Activated gamma-delta T cell treated with Interleukin-2 at 50 U/mL for 16 hours (primary cell): ENCODE results near the gene TTC34.

Experiments
- DNase-seq: peaks from one replicate; pipeline ENCODE4 v3.0.0-alpha.2; 2020

TTC34 gene

DNA sequence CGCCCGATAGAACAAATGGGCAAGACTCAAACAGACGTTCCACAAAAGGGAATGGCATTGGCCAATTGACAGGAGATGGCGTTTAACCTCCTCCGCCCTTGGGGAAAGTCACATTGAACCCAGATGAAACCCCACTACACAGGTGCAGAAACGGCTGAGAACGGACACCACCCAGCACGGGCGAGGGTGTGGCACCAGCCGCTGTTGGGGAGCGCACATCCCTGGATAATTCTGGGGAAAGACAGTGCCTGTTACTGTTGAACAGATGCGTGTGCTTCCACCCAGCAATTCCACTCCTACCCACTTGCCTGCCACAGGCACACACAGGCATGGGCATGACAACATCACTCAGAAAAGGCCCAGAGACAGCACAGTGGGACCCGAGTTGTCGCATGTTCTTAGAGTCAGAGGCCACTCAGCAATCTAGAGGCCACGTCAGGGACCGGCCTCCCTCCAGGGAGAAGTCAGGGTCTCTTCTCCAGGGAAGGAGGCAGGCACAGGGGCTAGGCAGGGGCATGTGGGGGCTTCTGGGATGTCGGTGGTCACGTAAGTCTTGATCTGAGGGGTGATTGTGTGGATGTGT, 199.7 kb downstream of the TTC34 start:
- DNase-seq: no peak

DNA sequence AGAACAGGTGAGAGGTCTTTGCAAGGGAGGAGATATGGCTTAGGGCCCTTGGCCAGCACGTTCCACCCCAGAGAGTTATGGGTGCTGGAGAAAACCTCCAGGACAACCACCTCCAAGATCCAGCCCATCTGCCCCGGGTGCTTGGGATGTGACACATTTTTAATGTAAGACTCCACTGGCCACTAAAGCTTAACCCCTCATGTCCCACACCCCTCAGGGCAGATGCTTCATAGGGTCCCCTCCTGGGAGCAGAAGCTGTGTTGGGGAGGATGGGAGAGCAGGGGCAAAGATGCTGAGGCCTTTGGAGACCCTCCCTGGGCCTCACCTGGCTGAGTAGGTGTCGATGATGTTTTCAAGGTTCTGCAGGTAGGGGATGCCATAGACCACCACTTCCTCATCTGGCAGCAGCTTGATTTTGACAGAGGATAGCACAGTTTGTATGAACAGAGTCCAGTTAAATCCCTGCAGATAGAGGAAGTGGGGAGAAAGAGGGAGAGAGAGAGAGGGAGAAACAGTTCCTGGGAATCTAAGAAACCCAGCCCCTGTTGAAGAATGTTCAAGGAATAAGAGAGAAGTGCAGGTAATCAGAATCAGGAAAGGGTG, 203.1 kb downstream of the TTC34 start:
- DNase-seq: no peak

DNA sequence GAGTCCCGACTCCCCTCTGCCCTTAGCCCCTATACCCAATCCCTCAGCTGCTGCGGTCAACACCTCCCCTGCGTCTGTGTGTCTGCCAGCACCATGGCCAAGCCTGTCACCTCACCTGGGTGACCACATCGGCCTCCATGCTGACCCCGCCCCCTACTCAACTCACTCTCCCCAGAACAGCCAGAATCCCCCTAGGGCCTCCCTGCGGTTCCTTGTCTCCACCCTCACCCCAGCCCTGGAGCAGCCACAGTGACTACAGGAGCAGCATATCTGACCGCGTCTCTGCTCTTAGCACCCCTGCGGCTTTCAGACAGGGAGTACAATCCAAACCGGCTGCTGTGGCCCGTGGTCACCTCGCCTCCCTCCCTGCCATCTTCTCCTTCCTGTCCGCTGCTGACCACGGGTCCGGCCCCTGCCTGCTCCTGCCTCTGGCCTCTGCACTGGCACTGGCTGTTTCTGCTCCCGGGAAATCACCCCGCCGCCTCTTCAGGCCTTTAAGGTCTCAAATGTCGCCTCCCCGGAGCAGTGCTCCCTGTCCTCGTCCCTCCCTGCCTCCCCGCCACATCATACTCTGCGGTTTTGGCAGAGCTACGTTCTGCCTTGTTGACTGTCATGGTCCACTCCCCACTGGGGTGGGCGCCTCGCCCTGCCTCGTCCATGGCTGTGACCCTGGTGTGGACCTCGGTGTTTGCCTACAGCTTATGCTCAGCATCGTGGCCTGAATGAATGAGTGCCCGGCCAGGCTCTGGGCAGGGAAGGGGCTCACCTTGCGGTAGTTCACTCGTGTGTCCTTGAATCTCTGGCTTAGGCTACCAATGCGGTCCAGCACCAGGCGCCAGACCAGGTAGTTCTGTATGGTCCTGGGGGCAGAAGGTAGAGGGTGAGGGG, 203.8 kb downstream of the TTC34 start:
- DNase-seq: no peak

DNA sequence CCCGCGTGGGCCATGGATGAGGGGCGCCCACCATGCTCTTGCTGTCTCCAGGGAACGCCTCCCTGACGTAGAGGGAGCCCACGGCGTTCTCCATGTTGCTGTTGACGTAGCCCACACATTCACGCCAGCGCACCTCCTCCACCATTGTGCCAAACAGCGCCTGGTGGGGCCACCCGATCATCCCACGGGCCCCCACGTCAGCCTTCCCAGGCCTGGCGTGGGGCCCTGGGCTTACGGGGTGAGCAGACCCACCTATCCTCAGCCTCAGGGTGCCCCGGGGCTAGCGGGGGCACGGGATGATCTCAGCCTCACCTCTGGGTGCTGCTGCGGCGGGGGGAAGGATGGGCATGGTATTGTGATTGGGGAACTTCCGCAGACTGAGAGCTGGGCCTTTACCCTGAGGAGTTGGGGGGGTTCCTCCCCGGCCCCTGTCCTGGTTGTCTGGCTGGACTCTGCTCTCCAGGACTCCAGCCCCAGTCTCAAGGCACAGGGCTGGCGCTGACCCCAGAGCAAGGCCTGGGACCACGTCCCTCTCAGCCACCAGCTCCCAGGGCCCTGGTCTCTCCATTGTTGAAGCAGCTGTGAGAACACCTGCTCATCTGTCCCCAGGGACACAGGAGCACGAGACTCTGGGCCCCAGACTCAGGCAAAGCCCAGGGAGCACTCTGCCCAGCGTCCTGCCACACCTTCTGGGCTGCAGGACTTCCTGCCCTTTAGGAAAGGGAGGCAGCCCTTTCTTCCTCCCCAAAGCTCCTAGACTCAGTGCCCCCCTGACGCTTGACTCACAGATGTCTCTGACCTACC, 204.8 kb downstream of the TTC34 start:
- no peak for DNase-seq

DNA sequence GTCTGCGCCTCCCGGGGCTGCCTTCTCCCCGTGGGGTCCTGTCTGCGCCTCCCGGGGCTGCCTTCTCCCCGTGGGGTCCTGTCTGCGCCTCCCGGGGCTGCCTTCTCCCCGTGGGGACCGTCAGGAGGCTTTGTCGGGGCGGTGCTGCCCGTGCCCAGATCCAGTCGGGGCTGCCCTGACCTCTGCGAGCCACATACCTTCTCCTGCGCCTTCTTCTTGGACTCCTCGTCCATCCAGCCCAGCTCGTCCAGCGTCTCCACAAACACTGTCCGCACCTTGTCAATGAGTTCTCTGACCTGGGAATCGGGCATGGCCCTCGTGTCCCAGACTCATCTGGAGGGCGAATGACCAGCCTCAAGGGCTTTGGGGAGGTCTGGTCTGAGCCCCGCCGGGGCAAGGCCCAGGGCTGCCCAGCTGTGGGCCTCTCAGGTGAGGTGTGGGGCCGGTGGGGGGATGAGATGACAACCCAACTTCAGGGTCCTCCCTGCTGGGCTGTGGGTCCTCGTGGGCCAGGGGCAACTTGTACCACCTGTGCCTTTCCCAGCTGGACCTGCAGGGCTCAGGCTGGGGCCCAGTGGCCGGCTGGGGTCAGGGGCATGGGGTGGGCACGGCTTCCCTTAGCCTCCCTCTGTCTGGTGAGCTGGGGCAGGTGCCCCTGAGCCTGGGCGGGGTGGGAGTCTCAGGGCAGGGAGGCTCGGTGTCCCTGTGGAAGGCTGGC, 205.5 kb downstream of the TTC34 start:
- DNase-seq: no peak

DNA sequence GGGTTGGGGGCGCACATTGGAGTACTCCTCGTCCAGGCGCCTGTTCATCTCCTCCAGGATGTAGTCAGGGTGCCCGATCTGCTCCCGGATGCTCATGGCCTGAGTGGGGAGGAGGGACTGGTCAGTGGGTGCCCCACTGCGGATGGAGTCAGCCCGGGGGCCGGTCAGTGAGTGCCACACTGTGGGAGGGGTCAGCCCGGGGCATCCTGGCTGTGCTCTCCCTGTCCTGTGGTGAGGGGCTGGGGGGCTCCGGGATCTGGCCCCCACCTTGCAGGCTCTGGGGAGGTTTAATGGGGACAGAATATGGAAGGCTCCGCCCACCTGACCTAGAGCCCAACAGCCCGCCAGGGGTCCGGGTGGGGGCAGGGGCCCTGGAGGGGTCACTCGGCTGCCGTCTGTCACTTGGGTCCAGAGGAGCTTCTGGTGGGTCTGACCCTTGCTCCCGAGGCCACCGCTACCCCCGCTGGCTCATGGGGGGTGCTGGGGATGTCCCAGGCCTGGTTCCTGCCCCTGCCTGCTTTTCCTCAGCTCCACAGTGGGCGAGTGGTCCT, 206.2 kb downstream of the TTC34 start:
- DNase-seq: no peak

DNA sequence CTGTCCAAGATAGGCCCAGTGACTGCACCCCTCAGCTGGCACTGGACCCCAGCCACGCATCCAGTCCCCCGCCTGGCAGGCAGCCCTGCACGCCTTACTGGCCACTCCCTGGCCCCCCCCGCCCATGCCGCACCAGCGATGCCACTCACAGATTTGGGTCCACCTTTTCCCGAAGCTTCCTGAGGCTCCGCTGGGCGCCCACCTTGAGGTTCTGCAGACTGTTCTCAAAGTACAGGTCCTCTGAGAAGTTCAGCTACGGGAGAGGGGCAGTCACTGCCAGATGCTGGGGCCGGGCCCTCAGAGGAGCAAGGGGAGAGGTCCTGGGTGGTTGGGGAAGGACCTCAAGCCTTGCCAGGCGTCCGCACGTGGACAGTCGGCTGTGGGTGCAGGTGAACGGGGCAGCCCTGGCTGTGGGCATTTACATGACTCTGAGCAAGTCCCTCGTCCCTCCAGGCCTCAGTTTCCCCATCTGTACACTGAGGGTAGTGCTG, 206.8 kb downstream of the TTC34 start:
- no peak for DNase-seq

DNA sequence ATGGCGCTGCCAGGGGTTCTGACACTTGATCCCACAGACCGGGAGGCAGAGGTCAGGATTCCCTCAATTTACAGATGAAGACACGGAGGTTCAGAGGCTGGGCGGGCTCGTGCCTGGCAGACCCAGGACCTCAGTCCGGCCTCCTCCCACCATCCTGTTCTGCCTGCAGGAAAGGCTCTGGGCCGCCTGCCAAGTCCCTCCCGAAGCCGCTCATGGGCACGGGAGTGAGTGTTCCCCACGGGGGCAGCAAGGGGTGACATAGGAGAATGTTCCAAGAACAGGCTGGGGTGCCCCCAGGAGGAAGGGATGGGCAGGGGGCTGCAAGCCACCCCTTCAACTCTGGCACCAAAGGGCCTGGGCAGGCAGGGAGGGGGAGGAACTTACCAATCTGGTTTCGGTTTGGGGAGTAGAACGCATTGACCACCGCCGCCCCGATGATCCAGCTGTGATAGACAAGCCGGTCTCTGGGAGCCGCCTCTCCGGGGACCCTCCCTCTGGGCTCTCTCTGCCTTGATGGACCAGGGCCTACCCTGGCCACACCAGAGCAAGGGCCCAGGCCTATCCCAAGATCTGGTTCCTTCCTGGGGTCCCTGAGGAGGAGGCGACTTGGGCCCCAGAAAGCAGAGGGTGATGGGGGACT, 207.4 kb downstream of the TTC34 start:
- DNase-seq: no peak

DNA sequence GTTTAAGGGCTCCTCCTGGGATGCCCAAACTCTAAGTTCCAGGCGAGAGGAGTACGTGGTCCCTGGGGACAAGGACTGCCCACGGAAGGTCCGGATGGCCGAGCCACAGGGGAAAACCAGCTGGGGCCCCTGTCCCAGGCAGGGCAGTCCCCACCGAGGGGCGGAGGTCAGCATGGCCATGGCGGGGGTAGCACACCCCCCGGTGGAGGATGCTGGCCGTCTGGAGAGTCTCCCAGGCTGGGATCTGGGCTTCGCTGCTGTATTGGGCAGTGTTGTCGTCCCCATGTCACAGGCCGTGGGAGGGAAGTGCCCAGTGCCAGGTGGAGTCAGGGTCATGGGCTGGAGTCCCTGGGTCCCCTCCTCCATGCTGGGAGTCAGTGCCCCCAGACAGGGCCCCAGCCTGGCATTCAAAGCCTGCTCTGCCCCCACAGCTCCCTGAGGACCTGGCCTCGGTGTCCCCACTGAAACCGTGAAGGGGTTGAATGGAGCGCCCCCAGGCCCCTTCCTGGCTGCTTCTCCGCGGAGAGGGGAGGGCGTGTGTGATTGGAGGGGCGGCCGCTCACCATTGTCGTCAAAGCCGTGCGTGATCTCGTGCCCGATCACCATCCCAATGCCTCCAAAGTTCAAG, 208.1 kb downstream of the TTC34 start:
- DNase-seq: no peak

DNA sequence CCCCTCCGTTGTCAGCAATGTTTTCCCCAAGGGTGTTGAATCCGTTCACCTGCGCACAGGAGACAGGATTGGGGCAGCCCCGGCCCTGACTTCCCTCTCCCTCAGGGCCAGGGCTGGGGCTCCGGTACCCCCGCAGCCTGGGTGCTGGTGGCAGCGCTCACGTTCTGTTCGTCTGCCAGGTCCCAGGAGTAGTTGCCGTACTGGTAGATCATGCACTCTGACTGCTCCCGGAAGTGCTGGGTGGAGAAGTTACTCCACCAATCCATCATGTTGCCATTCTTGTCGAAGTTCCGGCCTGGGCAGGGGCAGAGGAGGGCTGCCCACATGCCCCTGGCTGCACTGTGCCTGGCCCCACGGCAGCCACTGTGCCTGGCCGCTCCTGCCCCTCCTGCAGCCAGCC, 208.8 kb downstream of the TTC34 start:
- no peak for DNase-seq

DNA sequence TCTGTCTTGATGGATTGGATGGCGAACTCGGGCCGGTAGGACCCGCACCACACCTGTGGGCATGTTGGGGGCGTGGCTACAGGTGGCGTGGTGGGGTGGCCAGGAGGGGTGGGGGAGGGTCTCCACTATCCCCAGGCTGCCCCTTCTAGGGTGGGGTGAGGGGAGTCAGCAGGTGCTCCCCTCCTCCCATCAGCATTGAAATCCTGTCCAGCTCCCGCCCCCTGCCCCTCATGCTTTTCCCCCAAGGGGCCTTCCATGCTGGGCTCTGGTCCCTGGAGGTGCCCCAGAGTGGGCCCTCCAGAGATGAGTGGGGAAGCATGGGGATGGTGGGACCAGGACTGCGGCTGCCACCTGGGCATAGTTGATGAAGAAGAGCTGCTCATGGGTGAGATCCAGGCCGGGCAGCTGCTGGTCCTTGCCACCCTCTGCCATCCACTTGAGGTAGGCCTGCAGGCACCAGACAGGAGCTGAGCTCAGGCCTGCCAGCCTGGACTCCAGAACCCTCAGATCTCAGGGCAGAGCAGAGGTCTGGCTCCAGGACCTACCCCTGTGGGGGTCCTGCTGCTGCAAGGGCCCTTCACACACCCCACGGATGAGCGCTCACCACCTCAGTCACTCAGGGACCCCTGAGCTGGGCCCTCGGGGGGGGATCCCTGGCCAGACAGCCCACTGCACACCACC, 209.8 kb downstream of the TTC34 start:
- DNase-seq: no peak

DNA sequence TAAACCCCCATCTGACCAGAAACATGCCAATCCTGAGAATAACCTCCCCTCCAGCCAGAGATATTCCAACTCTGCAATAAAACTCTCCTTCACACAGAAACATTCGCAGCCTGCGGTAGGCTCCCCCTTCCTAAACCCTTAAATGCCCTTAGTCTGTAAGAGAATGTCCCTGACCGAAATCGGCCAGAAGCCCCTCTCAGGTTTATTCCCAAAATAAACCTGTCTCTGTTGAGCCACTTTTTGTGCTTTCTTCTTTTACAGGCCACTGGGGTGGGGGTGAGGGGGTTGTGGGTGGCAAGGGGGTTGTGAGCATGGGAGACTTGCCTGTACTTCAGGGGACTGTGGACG, 210.3 kb downstream of the TTC34 start:
- no peak for DNase-seq

DNA sequence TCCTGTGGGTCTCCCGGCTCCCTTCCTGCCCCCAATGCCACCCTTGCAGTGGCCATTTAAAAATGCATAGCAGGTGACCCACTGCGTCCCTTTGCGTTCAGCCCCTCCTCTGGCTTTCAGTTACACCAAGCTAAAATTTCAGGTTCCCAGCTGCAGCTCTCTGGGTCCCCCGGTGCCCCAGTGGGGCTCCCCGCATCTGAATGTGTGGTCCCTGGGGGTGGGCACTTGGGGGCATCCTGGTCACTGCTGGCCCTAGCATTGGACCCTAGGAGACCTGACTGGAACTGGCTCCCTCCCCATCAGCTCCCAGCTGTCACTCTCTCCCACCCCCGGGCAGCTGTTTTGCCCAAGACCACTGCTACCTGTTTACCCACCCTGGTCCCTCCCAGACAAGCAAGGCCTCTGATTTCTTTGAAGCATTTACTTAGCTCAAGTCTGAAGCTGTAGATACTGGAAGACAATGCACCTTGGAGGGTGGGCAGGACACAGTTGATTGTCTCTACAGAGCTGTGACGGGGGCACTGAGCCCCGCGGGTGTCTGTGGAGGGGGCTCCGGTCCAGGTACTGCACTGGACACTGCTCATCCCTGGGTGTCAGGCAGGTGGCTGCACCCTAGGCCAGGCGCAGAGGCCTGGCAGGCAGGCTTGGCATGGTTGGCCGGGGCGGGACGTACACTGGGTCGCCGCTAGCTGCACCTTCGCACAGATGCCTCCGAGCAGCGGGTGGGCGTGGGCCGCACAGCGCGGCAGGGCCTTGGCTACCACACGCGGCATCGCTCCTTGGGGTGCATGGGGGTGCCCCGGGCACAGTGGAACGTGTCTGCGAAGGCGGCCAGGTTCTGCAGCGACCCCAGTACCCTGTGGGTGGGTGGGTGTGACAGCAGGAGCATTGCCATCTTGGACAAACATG, 211.0 kb downstream of the TTC34 start:
- no peak for DNase-seq

DNA sequence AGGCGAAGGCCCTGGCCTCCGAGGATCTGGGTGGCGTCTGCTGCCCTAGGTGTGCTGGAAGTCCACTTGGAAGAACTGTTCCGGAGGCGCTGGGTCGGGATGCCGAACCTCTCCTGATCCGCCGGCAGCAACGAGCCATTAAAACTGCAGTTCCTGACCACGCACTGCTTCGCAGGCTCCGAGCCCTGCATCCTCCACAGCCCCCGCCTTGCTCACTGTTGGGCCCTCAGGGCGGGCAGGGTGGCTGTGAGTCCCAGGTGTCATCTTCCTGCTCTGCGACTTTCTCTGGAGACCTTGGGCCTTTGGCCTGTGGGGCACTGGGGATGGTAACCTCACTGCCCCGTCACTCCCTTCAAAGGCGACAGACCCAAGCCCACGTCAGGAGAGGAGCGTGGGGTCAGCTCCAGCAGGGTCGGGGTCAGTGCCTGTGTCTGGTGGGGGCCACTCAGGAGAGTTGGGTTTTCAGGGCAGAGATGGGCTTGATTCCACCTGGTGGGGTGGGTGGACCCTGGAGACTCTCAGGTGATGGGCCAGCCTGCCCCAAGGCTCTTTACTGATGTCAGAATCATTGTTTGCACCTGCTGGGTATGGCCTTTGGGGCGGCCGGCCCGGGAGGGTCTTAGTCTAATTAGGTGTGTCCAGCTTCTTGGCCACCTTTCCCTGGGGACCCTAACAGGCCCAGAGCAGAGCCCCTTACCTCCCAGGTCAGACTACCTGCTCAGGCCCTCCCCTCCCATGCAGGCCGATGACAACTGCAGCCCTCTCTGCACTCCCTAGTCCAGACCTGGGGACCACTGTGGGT, 211.9 kb downstream of the TTC34 start:
- no peak for DNase-seq

DNA sequence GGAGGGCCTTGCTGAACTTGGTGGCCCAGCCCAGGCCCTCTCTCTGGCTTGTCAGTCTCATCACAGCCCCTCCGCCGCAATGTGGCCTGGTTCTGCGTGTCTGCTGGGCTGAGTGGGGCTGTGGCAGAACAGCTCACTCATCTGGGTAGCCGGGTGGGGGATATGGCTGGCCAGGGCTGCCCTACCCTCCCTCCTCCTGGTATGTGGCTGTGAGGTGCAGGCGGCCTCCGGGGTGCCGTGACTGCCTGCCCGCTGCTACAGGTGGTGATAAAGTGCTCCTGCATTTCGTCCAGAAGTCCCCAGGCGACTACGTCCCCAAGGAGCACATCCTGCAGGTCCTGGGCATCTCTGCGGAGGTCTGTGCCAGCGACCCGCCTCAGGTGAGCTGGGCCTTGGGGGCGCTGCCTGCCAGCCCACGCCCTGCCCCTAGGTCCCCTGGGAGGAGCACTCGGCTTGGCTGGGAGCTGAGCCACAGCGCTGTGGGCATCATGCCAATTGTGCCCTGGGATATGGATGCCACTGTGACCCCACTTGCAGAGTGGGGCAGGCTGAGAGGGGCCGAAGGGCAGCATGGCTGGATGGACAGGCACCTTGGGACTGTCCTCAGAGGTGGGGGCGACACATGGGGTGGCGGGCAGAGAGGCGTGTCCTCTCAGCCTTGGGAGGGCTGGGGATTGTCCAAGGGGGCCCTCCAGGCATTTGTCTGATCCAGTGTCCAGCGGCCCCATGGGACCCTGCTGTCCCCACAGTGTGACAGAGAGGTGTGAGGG, 212.6 kb downstream of the TTC34 start:
- DNase-seq: no peak

DNA sequence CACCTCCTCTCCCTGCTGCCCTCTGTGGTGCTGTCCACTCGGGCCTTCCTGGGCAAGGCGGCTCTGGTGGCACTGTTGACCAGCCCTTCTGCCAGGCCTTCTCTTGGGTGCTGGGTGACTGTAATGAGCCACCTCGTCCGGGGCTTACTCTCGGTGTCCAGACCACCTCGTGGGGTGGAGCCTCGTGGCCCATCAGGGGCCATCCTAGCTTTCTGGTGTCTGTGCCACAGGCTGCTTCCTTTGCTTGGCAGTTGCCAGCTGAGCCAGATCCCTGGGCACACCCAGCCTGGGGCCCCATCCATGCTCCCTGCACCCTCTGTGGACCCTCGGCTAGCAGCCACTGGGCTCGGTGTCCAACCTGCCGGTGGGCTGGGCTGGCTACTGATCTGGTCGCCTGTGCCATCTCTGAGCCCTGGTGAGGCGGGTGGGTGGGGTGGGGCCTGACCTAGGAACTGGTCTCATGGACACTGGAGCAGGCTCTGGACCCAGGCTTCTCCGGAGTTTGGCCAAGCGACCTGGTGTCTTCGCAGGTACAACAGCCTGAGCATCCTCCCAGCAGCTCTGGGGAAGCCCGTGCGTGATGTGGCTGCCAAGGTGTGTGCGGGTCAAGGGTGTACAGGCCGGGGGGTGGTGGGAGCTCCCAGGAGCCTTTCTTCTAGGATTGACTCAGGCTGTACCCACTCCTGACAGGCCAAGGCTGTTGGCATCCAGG, 213.5 kb downstream of the TTC34 start:
- DNase-seq: no peak
